ENCODE measurements around the gene PLEKHG4. TPM values are rescaled to one million over a fixed set of nuclear protein-coding genes. Genes with fewer than 3 reads are reported as not detected.

Gene PLEKHG4
- total RNA-seq, 1 donor from 2014 or later, result 0.89 TPM

GRCh38 chr16:67256701-67257230, 22.6 kb upstream of the PLEKHG4 start:
- no peak for ATAC-seq (ENCODE audit: poor library complexity)
- no peak for DNase-seq
- intact Hi-C loops (cut with DNase I), result no loop called here

- DNase-seq (no peak), ATAC-seq (ENCODE audit: poor library complexity) (no peak)
- intact Hi-C loops (cut with DNase I), result no loop called here
Measured at GRCh38 chr16:67257486-67258160, 21.7 kb upstream of the PLEKHG4 start.

DNA sequence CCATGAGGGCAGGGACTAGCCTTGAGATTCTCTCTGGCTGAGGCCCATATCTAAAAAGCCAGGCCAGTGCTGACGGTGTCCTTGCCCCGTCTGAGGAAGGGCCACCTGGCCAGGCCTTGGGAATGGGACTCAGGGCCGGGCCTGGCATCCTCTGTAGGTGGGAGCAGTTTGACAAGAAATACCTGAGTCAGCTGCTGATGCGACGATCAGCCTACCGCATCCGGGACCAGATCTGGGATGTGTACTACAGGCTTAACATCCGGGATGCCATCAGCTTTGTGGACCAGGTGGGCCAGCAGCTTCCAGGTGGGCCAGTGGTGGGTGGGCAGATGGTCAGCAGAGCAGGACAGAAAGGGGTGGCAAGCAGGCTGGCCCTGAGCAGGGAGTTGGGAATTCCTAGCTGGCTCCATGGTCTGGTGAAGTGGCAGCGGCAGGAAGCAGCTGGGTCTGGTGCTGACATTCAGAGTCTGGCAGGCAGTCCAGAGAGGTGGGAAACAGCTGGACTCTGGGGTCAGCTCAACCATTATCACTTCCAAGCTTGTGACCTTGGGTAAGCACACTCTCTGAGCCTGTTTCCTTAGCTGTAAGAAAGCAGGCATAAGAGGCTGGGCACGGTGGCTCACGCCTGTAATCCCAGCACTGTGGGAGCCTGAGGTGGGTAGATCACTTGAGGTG, 21.0 kb upstream of the PLEKHG4 start:
- DNase-seq (no peak), ATAC-seq (ENCODE audit: poor library complexity) (no peak)
- intact Hi-C loops (cut with DNase I), result no loop called here

- DNase-seq, result no peak
- ATAC-seq (ENCODE audit: poor library complexity), result no peak
- intact Hi-C loops (cut with DNase I), result loop anchor here (10.0 kb wide), 1 partner anchor 135 kb away; the partner anchor contains the start of gene TPPP3
Measured at GRCh38 chr16:67259705-67260104, 19.6 kb upstream of the PLEKHG4 start.

GRCh38 chr16:67260426-67261063, 18.8 kb upstream of the PLEKHG4 start:
- intact Hi-C loops (cut with DNase I), result loop anchor here (10.0 kb wide), 1 partner anchor 134 kb away; the partner anchor contains the start of gene TPPP3
- ATAC-seq (ENCODE audit: poor library complexity), result peak; percentile 84
- no peak for DNase-seq

- DNase-seq, result no peak
- intact Hi-C loops (cut with DNase I), result loop anchor here (10.0 kb wide), 1 partner anchor 132 kb away; the partner anchor contains the start of gene TPPP3
- no peak for ATAC-seq (ENCODE audit: poor library complexity)
Measured at GRCh38 chr16:67263201-67263600, 16.1 kb upstream of the PLEKHG4 start.

DNA sequence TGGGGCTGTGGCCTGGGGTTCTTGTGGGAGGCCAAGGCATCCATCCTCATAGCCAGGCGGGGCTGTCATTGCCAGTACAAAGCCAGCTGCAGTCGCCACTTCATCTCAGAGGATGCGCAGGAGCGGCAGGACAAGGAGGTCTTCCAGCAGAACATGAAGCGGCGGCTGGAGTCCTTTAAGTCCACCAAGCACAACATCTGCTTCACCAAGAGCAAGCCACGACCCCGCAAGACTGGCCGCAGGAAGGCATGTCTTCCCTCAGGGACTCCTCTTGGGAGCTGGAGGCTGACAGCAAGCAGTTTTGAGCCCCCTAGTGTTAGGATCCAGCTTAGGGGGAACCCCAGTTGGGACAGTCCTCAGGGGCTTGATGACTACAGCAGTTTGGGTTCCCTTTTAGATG, 15.1 kb upstream of the PLEKHG4 start:
- intact Hi-C loops (cut with DNase I), result loop anchor here (10.0 kb wide), 1 partner anchor 131 kb away; the partner anchor contains the start of gene TPPP3
- DNase-seq (no peak), ATAC-seq (ENCODE audit: poor library complexity) (no peak)

DNA sequence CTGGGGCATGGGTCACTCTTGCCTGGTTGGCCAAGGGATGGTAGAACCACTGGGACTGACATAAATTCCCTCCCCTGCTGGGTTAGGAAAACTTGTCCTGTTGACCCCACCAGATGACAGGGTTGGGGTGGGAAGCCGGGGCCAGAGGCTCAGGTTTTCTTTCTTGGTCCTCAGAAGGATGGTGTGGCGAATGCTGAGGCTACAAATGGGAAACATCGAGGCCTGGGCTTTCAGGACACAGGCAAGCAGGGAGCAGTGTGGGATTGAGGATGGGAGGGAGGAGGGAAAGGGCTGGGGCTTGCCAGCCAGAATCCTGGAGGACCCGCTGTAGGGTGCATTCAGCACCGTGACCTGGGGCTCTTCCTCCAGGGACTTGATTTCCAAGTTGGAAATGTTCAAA, 14.5 kb upstream of the PLEKHG4 start:
- DNase-seq (no peak), ATAC-seq (ENCODE audit: poor library complexity) (no peak)
- intact Hi-C loops (cut with DNase I), result loop anchor here (10.0 kb wide), 1 partner anchor 130 kb away; the partner anchor contains the start of gene TPPP3

DNA sequence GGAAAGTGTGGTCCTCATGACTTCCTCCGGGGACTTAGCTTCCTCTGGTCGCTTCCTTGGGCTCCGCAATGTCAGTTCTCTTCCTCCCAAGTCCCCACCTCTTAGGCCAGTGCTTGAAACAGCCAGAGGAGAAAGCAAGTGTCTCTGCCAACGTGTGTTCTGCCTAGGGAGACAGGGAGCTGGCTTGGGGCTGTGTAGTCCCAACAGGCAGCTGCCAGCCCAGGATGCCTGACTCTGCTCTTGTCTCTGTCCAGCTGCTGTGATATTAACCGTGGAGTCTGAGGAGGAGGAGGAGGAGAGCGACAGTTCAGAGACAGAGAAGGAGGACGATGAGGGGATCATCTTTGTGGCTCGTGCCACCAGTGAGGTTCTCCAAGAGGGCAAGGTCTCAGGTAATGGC, 13.5 kb upstream of the PLEKHG4 start:
- DNase-seq, result no peak
- intact Hi-C loops (cut with DNase I), result loop anchor here (10.0 kb wide), 1 partner anchor 129 kb away; the partner anchor contains the start of gene TPPP3

GRCh38 chr16:67268136-67268579, 11.2 kb upstream of the PLEKHG4 start:
- DNase-seq (peak; percentile 67), ATAC-seq (ENCODE audit: poor library complexity) (peak; percentile 78)
- intact Hi-C loops (cut with DNase I), result loop anchor here (10.0 kb wide), 1 partner anchor 127 kb away; the partner anchor contains the start of gene TPPP3

More for the DNA sequence above, 13.5 kb upstream of the PLEKHG4 start:
- ATAC-seq (ENCODE audit: poor library complexity), result no peak

- ATAC-seq (ENCODE audit: poor library complexity), result no peak
- intact Hi-C loops (cut with DNase I), result loop anchor here (10.0 kb wide), 1 partner anchor 125 kb away; the partner anchor contains the start of gene TPPP3
- DNase-seq, result no peak
Measured at GRCh38 chr16:67269766-67270165, 9.6 kb upstream of the PLEKHG4 start.

- DNase-seq (no peak), ATAC-seq (ENCODE audit: poor library complexity) (no peak)
- intact Hi-C loops (cut with DNase I), result no loop called here
Measured at GRCh38 chr16:67270931-67271338, 8.4 kb upstream of the PLEKHG4 start.

GRCh38 chr16:67271446-67271845, 7.9 kb upstream of the PLEKHG4 start:
- no peak for DNase-seq
- ATAC-seq (ENCODE audit: poor library complexity), result no peak
- intact Hi-C loops (cut with DNase I), result no loop called here

- ATAC-seq (ENCODE audit: poor library complexity) (no peak), DNase-seq (no peak)
- intact Hi-C loops (cut with DNase I), result no loop called here
Measured at GRCh38 chr16:67275321-67275720, 4.0 kb upstream of the PLEKHG4 start.

DNA sequence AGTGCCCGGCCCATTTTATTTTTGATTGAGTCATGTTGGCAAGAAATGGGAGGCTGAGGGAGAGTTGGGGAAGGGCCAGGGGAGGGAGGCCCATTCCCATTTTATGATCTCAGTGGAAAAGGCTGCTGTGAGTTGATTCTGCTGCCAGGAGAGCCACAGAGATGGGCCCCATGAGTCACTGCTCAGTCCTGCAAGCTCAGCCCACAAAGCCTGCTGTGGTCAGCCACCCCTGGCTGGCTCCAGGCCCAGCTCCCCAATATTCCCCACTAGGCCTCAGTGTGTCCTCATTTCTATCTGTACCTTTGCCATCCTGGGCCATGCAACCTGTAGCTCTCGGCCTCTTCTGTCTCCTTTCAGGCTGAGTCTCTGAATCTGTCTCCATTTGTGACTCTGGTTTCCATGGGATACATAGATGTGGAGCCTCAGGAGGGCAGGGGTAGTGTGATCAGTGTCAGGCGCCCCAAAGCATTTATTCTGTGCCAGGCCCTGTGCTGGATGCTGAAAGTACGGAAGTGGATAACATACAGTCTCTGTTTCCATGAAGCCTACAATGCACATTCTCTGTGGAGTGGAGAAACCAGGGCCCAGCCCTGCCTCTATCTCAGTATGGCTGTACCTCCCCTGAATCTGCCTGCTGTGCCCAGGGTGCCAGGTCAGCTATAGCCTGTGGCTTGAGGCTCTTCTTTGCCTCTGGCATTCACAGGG, 1.9 kb upstream of the PLEKHG4 start:
- intact Hi-C loops (cut with DNase I), result no loop called here
- DNase-seq (peak; percentile 50), ATAC-seq (ENCODE audit: poor library complexity) (no peak)

DNA sequence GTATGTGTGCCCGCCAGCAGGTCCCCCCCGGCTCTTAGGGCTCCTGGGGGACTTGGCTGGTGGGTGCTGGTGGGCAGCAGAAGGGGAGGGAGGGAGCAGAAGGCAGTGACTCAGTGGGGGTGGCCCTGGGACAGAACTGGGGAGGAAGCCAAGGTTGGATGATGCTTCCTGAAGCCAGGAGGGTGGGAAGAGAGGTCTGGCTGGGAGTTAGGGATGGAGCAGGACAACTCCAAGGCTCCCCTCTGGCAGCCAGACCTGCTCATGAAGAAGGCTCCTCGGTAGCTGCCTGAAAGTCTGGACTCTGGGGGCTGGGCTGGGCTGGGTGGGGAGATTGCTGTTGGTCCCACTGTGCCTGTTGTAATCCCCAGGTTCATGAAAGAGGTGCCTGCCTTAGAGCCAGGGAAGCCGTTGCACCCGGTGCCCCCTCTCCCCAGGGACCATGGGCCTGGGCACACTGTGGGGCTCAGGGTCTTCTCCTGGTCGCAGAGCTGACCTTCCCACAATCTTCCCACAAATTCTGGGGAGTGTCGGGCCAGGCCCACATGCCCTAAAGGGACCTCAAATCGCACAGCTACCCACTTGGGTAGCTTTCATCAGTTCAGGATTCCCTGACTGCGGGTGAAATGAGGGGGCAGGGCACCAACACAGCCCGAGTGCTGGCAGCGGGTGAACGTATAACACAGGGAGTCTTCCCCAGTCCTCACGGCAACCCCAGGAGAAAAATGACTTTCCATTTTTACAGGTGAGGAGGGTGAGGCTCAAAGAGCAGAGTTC, 1.1 kb upstream of the PLEKHG4 start:
- intact Hi-C loops (cut with DNase I), result no loop called here

GRCh38 chr16:67278773-67279295, 498 bp upstream of the PLEKHG4 start:
- DNase-seq, result no peak
- peak; percentile 21 for ATAC-seq (ENCODE audit: poor library complexity)
- intact Hi-C loops (cut with DNase I), result no loop called here

More for the DNA sequence above, 1.1 kb upstream of the PLEKHG4 start:
- DNase-seq (peak; percentile 29), ATAC-seq (ENCODE audit: poor library complexity) (no peak)
